ENCODE results near the gene RIPK4.

RIPK4 gene

GRCh38 chr21:41744028-41744930, 22.6 kb downstream of the RIPK4 start:
- no peak for DNase-seq
- in situ Hi-C loops (cut with MboI; ENCODE audit: low pct_unique_long_range_greater_than_20kb, low sequenced_read_pairs) = no loop called here

- DNase-seq = no peak
- in situ Hi-C loops (cut with MboI; ENCODE audit: low pct_unique_long_range_greater_than_20kb, low sequenced_read_pairs) = no loop called here
These were observed 23.4 kb downstream of the RIPK4 start for GRCh38 chr21:41743321-41744027.

- in situ Hi-C loops (cut with MboI; ENCODE audit: low pct_unique_long_range_greater_than_20kb, low sequenced_read_pairs) = no loop called here
- no peak for DNase-seq
These were observed 24.6 kb downstream of the RIPK4 start for GRCh38 chr21:41742073-41742875.

- DNase-seq = no peak
- in situ Hi-C loops (cut with MboI; ENCODE audit: low pct_unique_long_range_greater_than_20kb, low sequenced_read_pairs) = no loop called here
These were observed 25.4 kb downstream of the RIPK4 start for GRCh38 chr21:41741253-41742072.

- no peak for DNase-seq
- in situ Hi-C loops (cut with MboI; ENCODE audit: low pct_unique_long_range_greater_than_20kb, low sequenced_read_pairs) = no loop called here
These were observed 26.1 kb downstream of the RIPK4 start for GRCh38 chr21:41740604-41741252.

- DNase-seq = no peak
- in situ Hi-C loops (cut with MboI; ENCODE audit: low pct_unique_long_range_greater_than_20kb, low sequenced_read_pairs) = no loop called here
These were observed 26.9 kb downstream of the RIPK4 start for GRCh38 chr21:41739936-41740335.

GRCh38 chr21:41739011-41739410, 27.8 kb downstream of the RIPK4 start:
- in situ Hi-C loops (cut with MboI; ENCODE audit: low pct_unique_long_range_greater_than_20kb, low sequenced_read_pairs) = no loop called here

GRCh38 chr21:41737651-41738324, 29.1 kb downstream of the RIPK4 start:
- DNase-seq = no peak
- in situ Hi-C loops (cut with MboI; ENCODE audit: low pct_unique_long_range_greater_than_20kb, low sequenced_read_pairs) = no loop called here

More at GRCh38 chr21:41739011-41739410, 27.8 kb downstream of the RIPK4 start:
- DNase-seq = no peak

GRCh38 chr21:41736423-41736822, 30.4 kb downstream of the RIPK4 start:
- in situ Hi-C loops (cut with MboI; ENCODE audit: low pct_unique_long_range_greater_than_20kb, low sequenced_read_pairs) = no loop called here
- DNase-seq = no peak

GRCh38 chr21:41733951-41734689, 32.7 kb downstream of the RIPK4 start:
- in situ Hi-C loops (cut with MboI; ENCODE audit: low pct_unique_long_range_greater_than_20kb, low sequenced_read_pairs) = no loop called here
- no peak for DNase-seq

- DNase-seq = no peak
- in situ Hi-C loops (cut with MboI; ENCODE audit: low pct_unique_long_range_greater_than_20kb, low sequenced_read_pairs) = no loop called here
These were observed 35.8 kb downstream of the RIPK4 start for GRCh38 chr21:41731081-41731480.

GRCh38 chr21:41730367-41730765, 36.5 kb downstream of the RIPK4 start:
- in situ Hi-C loops (cut with MboI; ENCODE audit: low pct_unique_long_range_greater_than_20kb, low sequenced_read_pairs) = no loop called here
- DNase-seq = no peak

GRCh38 chr21:41729701-41730366, 37.0 kb downstream of the RIPK4 start:
- DNase-seq = no peak
- in situ Hi-C loops (cut with MboI; ENCODE audit: low pct_unique_long_range_greater_than_20kb, low sequenced_read_pairs) = no loop called here

- DNase-seq = no peak
- in situ Hi-C loops (cut with MboI; ENCODE audit: low pct_unique_long_range_greater_than_20kb, low sequenced_read_pairs) = no loop called here
These were observed 38.8 kb downstream of the RIPK4 start for GRCh38 chr21:41727784-41728763.

- no peak for DNase-seq
- in situ Hi-C loops (cut with MboI; ENCODE audit: low pct_unique_long_range_greater_than_20kb, low sequenced_read_pairs) = no loop called here
These were observed 39.7 kb downstream of the RIPK4 start for GRCh38 chr21:41726970-41727783.
